OCI-LY1 (cell line): ENCODE data around the gene MYH14.
A peak's percentile ranks its signal among the peaks of the same experiment; 100 is the strongest.
"Not testable (repeated sequence)": the region's sequence is repeated elsewhere in the genome, so short reads cannot be mapped to it uniquely, and the experiment has no call there.

ENCODE experiments used
- H2AFZ ChIP-seq: fragments of 200-600 bp; sonication (generic), shearing (Covaris generic); 2 replicates; pipeline ENCODE4 v1.6.0; 2014; ENCODE audit warnings: antibody characterized with exemption, mild to moderate bottlenecking, low read length
- H3F3A ChIP-seq: fragments of 200-600 bp; sonication (generic), shearing (Covaris generic); 2 replicates; pipeline ENCODE4 v1.6.0; 2014; ENCODE audit warnings: mild to moderate bottlenecking, antibody characterized with exemption, low read length, moderate library complexity; ENCODE audit not compliant: insufficient read depth
- H3K27ac ChIP-seq: fragments of 200-600 bp; sonication (generic); 2 replicates; pipeline ENCODE4 v1.5.1; 2014; ENCODE audit warnings: low read length, mixed run types, mild to moderate bottlenecking, low read depth; ENCODE audit not compliant: poor library complexity, severe bottlenecking
- H3K27me3 ChIP-seq: fragments of 200-600 bp; sonication (generic); 2 replicates; pipeline ENCODE4 v1.6.0; 2014; ENCODE audit warnings: antibody characterized with exemption, mild to moderate bottlenecking, low read length, moderate library complexity; ENCODE audit not compliant: insufficient read depth
- H3K36me3 ChIP-seq: fragments of 200-600 bp; sonication (generic); 2 replicates; pipeline ENCODE4 v1.6.1; 2014; ENCODE audit warnings: mild to moderate bottlenecking, antibody characterized with exemption, low read length, moderate library complexity, mixed read lengths; ENCODE audit not compliant: insufficient read depth
- H3K4me1 ChIP-seq: fragments of 200-600 bp; sonication (generic); 2 replicates; pipeline ENCODE4 v1.5.1; 2014; ENCODE audit warnings: mild to moderate bottlenecking, low read length, moderate library complexity; ENCODE audit not compliant: insufficient read depth, severe bottlenecking
- H3K4me2 ChIP-seq: fragments of 200-600 bp; sonication (generic), shearing (Covaris generic); 2 replicates; pipeline ENCODE4 v1.6.1; 2014; ENCODE audit warnings: low read length
- H3K4me3 ChIP-seq: fragments of 200-600 bp; sonication (generic); 2 replicates; pipeline ENCODE4 v1.5.1; 2014; ENCODE audit warnings: low read length, low read depth, mild to moderate bottlenecking, mixed read lengths; ENCODE audit not compliant: poor library complexity, severe bottlenecking
- H3K79me2 ChIP-seq: fragments of 200-600 bp; shearing (Covaris generic); 2 replicates; pipeline ENCODE4 v1.6.1; 2016; ENCODE audit warnings: mixed run types, low read length, mixed read lengths; ENCODE audit not compliant: insufficient read depth
- H3K9ac ChIP-seq: fragments of 200-600 bp; sonication (generic), shearing (Covaris generic); 2 replicates; pipeline ENCODE4 v1.6.1; 2014; ENCODE audit warnings: mild to moderate bottlenecking, low read length, mixed read lengths
- H3K9me2 ChIP-seq: fragments of 200-600 bp; sonication (generic), shearing (Covaris generic); 2 replicates; pipeline ENCODE4 v1.6.1; 2014; ENCODE audit warnings: low read depth, mild to moderate bottlenecking, low read length, mixed read lengths
- H3K9me3 ChIP-seq: fragments of 200-600 bp; shearing (Covaris generic); 2 replicates; pipeline ENCODE4 v1.6.1; 2014; ENCODE audit warnings: low read length, mixed read lengths
- H4K20me1 ChIP-seq: fragments of 200-600 bp; sonication (generic), shearing (Covaris generic); 2 replicates; pipeline ENCODE4 v1.6.0; 2016; ENCODE audit warnings: mild to moderate bottlenecking, low read length; ENCODE audit not compliant: insufficient read depth
- EZH2 ChIP-seq: fragments of 200-600 bp; sonication (generic), shearing (Covaris generic); IDR thresholded peaks from 2 replicates; pipeline ENCODE4 v1.8.0; 2017; ENCODE audit warnings: borderline replicate concordance, mixed run types, mild to moderate bottlenecking, antibody characterized with exemption, low read length, moderate library complexity, mixed read lengths
- TF ChIP-seq, protein P1 (sequence below): fragments of 200-600 bp; sonication (generic), shearing (Covaris generic); IDR thresholded peaks from 2 replicates; pipeline ENCODE4 v1.5.1; 2017; ENCODE audit warnings: mild to moderate bottlenecking, antibody characterized with exemption, low read length, moderate library complexity, mixed read lengths

The MYH14 gene

DNA sequence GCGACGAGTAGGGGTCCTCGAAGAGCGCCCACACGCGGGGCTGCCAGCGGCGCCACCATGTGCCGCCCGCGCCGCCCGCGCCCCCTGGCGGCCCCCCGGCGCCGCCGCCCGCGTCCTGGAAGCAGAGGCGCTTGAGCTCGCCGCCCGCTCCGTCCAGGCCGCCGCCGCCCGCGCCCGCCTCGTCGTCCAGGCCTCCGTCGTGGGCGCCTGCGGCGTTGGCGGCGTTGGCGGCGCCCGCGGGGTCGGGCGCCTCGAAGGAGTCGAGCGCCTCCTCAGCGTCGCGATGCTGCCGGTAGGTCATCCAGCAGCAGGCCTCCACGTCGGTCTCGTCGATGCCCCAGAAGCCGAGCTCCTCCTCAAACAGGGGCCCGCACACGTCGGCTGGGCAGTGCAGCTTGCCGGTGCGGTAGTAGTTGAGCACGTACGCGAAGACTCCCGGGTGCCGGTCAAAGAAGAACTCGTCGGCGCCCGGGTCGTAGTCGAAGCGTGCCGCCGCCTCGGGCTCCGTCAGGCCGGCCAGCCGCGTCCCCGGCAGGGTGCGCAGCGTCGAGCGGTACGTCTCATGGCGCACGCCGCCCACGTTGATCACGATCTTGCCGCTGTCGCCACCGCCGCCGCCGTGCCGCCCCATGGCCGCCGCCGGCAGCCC lies 124.9 kb downstream of the MYH14 start:
- H3K4me1 ChIP-seq: peaks cover 64% of the 10 kb centered on the region
- H3K27me3 ChIP-seq: peaks cover 14% of the 10 kb centered on the region
- H3F3A ChIP-seq: peaks cover 4% of the 10 kb centered on the region; the same call in 1 of the 2 replicates
- H3K9me2 ChIP-seq: no peaks in the 10 kb centered on the region
- H4K20me1 ChIP-seq: 0 out of 2 replicates have a peak, but pooled peaks cover 2% of the 10 kb centered on the region
- H3K79me2 ChIP-seq: no peaks in the 10 kb centered on the region
- H3K4me3 ChIP-seq: peak overlapping the region; percentile 58
- 0 out of 2 replicates have a peak, but pooled peaks cover 3% of the 10 kb centered on the region for H3K36me3 ChIP-seq
- H3K9ac ChIP-seq: peak overlapping the region; percentile 52; the same call in 1 of the 2 replicates
- no peak overlapping the region for H3K27ac ChIP-seq
- no peak overlapping the region for H2AFZ ChIP-seq
- H3K9me3 ChIP-seq: no peaks in the 10 kb centered on the region
- TF ChIP-seq, protein P1, sequence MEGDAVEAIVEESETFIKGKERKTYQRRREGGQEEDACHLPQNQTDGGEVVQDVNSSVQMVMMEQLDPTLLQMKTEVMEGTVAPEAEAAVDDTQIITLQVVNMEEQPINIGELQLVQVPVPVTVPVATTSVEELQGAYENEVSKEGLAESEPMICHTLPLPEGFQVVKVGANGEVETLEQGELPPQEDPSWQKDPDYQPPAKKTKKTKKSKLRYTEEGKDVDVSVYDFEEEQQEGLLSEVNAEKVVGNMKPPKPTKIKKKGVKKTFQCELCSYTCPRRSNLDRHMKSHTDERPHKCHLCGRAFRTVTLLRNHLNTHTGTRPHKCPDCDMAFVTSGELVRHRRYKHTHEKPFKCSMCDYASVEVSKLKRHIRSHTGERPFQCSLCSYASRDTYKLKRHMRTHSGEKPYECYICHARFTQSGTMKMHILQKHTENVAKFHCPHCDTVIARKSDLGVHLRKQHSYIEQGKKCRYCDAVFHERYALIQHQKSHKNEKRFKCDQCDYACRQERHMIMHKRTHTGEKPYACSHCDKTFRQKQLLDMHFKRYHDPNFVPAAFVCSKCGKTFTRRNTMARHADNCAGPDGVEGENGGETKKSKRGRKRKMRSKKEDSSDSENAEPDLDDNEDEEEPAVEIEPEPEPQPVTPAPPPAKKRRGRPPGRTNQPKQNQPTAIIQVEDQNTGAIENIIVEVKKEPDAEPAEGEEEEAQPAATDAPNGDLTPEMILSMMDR: no peak
- no peak for TF ChIP-seq EZH2
- peak overlapping the region; percentile 73 for H3K4me2 ChIP-seq

DNA sequence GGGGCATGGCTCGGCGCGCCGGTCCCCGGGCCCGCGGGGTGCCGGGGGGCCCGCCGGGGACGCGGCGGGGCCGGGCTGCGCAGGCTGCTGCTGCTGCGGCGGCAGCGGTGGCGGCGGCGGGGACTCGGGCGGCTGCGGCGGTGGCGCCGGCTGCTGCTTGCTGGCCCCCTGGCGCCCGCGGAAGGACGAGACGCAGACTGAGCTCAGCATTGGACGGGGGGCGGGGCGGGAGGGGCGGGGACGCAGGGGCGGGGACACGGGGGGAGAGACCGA lies 125.4 kb downstream of the MYH14 start:
- H3K4me1 ChIP-seq: peaks cover 67% of the 10 kb centered on the region
- H3K4me3 ChIP-seq: peak overlapping the region; percentile 58
- no peak overlapping the region for H3K4me2 ChIP-seq
- H4K20me1 ChIP-seq: 0 out of 2 replicates have a peak, but pooled peaks cover 2% of the 10 kb centered on the region
- no peaks in the 10 kb centered on the region for H3K36me3 ChIP-seq
- no peak overlapping the region for H3K9ac ChIP-seq
- no peak overlapping the region for H2AFZ ChIP-seq
- TF ChIP-seq, protein P1: no peak
- TF ChIP-seq EZH2: no peak
- H3K9me3 ChIP-seq: no peaks in the 10 kb centered on the region
- no peaks in the 10 kb centered on the region for H3K79me2 ChIP-seq
- H3F3A ChIP-seq: peaks cover 4% of the 10 kb centered on the region; the same call in 1 of the 2 replicates
- no peak overlapping the region for H3K27ac ChIP-seq
- peaks cover 14% of the 10 kb centered on the region for H3K27me3 ChIP-seq
- no peaks in the 10 kb centered on the region for H3K9me2 ChIP-seq

DNA sequence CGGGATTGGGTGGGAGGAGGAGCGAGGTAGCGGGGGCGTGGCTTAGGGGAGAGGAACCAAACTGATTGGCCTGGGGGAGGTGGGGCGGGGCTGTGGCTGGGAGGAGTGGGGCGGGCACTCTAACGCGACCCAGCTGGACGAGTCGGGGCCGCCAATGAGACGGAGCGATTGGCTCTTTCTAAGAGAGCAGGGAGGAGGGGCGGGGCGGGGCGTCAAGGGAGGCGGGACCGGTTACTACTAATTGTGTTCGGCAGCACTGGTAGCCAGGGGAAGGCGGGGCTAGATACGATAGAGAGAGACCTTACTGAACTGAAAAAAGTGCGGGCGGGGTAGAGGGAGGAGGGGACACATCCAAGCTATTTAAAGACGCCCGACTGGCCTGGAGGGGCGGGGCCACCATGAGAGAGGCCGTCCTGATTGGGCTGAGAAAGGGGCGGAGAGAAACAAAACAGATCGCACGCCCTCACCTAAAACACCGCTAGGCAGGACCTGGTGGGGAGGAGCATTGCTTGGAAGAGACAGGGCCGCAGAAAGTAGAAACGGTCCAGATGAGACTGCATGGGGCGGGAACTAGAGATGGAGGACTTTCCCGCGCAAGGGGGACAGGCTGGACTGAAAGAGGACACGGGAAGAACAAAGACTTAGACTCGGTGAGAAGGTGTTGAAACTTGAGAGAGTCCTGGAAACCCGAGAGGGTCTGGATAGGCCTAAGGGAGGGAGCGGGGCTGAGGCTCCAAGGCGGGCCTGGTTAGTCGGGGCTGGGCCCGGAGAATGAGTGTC lies 125.9 kb downstream of the MYH14 start, which contains the start of gene KCNC3:
Gene KCNC3 (minus strand): TSS at position 232 of the 780 bp plus-strand sequence. CDS start 295 bp downstream, outside the sequence.
- H3F3A ChIP-seq: peaks cover 4% of the 10 kb centered on the region; the same call in 1 of the 2 replicates
- no peaks in the 10 kb centered on the region for H3K9me2 ChIP-seq
- peaks cover 14% of the 10 kb centered on the region for H3K27me3 ChIP-seq
- peaks cover 72% of the 10 kb centered on the region for H3K4me1 ChIP-seq
- H3K36me3 ChIP-seq: peaks cover 5% of the 10 kb centered on the region; the same call in 1 of the 2 replicates
- 0 out of 2 replicates have a peak, but pooled peaks cover 2% of the 10 kb centered on the region for H4K20me1 ChIP-seq
- TF ChIP-seq EZH2: no peak
- TF ChIP-seq, protein P1: no peak
- peak within 1 kb of the TSS; percentile 69 for H3K9ac ChIP-seq
- no peaks in the 10 kb centered on the region for H3K9me3 ChIP-seq
- no peaks in the 10 kb centered on the region for H3K79me2 ChIP-seq
- H3K4me2 ChIP-seq: peak within 1 kb of the TSS; percentile 87
- H3K4me3 ChIP-seq: peak within 1 kb of the TSS; percentile 69
- H2AFZ ChIP-seq: no peak within 1 kb of the TSS
- H3K27ac ChIP-seq: peak within 1 kb of the TSS; percentile 89

DNA sequence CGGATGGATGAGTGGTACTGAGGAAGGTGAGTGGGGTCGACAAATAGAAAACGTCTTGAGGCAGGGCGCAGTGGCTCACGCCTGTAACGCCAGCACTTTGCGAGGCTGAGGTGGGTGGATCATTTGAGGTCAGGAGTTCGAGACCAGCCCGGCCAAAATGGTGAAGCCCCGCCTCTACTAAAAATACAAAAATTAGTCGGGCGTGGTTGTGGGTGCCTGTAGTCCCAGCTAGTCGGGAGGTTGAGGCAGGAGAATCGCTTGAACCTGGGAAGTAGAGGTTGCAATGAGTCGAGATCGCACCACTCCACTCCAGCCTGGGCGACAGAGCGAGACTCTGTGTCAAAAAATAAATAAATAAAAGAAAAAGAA lies 126.5 kb downstream of the MYH14 start:
- H3K9me3 ChIP-seq, H2AFZ ChIP-seq, H3F3A ChIP-seq, H4K20me1 ChIP-seq, H3K9me2 ChIP-seq, H3K36me3 ChIP-seq, H3K79me2 ChIP-seq: not testable (repeated sequence)
- peak overlapping the region; percentile 69 for H3K4me3 ChIP-seq
- peak overlapping the region; percentile 87 for H3K4me2 ChIP-seq
- peaks cover 73% of the 10 kb centered on the region for H3K4me1 ChIP-seq
- peak overlapping the region; percentile 89 for H3K27ac ChIP-seq
- H3K27me3 ChIP-seq: peaks cover 14% of the 10 kb centered on the region
- H3K9ac ChIP-seq: peak overlapping the region; percentile 69
